Colonic mucosa (tissue), 4 donors: ENCODE measurements around the gene GTPBP3. TPM values are rescaled to one million over a fixed set of nuclear protein-coding genes. Genes with fewer than 3 reads are reported as not detected.

Experiments
- DNase-seq: peaks from one replicate; pipeline ENCODE4 v3.0.0-alpha.2; 2020
- H3K27ac ChIP-seq: fragments of 200-600 bp; one replicate; pipeline ENCODE4 v1.8.0; 2021
- H3K27me3 ChIP-seq: fragments of 200-600 bp; one replicate; pipeline ENCODE4 v1.8.0; 2021
- H3K36me3 ChIP-seq: fragments of 200-600 bp; one replicate; pipeline ENCODE4 v1.8.0; 2021
- H3K4me1 ChIP-seq: fragments of 200-600 bp; one replicate; pipeline ENCODE4 v1.8.0; 2021; ENCODE audit warnings: mild to moderate bottlenecking
- H3K4me3 ChIP-seq: fragments of 200-600 bp; one replicate; pipeline ENCODE4 v1.8.0; 2021
- H3K9ac ChIP-seq, 2 donors: one replicate each; pipeline ENCODE4 v1.7.0; 2013; ENCODE audit warnings: control low read depth in 2 of 2, low read depth in 2 of 2, low read length in 2 of 2
- H3K9me3 ChIP-seq: fragments of 200-600 bp; one replicate; pipeline ENCODE4 v1.8.0; 2021
- intact Hi-C: fragments of 100-400 bp; cut with DNase I; formaldehyde crosslinking; loops from one replicate; pipeline ENCODE4 v1.14.1; 2022
- total RNA-seq, 2 donors: library from RNA; stranded (reverse); fragmentation: NEBNext Ultra II Directional in 1 of 2; extraction: Animal tissue kit (Norgen Biotek cat#: 25700) in 1 of 2; gene quantifications; one replicate each; pipeline ENCODE4 v1.2.1, GENCODE V29; 2021
- TF ChIP-seq, protein P1 (sequence below): fragments of 200-600 bp; IDR thresholded peaks from one replicate; pipeline ENCODE4 v1.8.0; 2022; ENCODE audit warnings: antibody characterized with exemption, mild to moderate bottlenecking
- donor health status: healthy.
- donor health status: DM: no; HTN: no; CAD: no.
- donor health status: DM: no; HTN: no; CAD: no.

Gene GTPBP3
- total RNA-seq, 2 donors from 2014 or later, result 15.4 to 26.9 TPM

DNA sequence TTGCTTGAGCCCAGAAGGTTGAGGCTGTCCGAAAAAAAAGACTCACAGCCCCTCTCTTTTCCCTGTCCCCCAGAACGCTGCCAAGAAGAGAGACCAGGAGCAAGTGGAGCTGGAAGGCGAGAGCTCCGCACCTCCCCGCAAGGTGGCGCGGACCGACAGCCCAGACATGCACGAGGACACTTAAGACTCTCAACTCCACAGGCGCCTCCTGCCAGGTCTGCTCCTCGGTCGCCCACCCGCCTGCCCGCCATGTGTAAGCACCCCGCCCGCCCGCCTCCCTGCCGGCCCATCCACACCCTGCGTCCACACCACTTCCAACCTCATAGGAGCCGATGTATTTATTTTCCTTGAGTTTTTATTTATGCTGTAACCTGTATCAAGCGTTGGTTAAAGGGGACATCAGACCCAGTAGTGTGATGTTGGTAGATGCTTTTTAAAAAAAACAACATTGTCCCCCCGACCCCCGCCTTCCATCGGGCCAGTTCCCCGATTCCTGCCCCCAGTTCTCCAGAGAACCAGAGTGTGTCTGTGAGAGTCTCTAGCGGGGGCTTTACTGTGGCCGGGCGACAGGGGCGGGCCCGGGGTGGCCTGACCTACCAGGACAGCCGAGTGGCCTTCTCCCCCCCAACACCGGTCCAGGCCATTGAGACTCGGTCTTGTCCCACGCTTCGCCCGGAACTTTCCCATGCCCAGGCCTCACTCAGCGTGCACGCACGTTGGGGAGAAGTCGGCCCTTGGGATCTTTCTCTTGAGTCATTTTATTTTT, 17.7 kb upstream of the GTPBP3 start:
- DNase-seq, result no peak

DNA sequence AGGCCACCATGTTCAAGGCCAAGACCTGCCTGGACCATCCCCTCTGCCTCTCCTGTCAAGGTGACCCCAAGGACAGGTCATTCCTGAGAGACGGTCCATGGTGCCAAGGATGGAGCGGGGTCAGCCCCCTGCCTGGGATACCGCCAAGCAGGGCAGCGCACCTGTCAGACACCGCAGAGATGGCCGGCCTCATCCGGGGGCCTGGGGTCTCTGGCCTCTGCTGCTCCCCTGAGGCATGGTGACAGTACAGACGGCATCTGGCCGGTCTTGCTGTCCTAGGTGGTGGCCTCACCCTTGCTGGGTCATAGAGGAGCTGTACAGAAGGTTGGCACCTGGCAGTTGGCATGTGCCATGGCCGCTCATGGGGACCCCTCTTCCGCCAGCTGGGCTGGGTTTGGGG, 16.9 kb upstream of the GTPBP3 start:
- peaks cover 15% of the 10 kb centered on the region for H3K36me3 ChIP-seq
- DNase-seq, result no peak
- intact Hi-C loops, result no loop called here
- TF ChIP-seq, protein P1, sequence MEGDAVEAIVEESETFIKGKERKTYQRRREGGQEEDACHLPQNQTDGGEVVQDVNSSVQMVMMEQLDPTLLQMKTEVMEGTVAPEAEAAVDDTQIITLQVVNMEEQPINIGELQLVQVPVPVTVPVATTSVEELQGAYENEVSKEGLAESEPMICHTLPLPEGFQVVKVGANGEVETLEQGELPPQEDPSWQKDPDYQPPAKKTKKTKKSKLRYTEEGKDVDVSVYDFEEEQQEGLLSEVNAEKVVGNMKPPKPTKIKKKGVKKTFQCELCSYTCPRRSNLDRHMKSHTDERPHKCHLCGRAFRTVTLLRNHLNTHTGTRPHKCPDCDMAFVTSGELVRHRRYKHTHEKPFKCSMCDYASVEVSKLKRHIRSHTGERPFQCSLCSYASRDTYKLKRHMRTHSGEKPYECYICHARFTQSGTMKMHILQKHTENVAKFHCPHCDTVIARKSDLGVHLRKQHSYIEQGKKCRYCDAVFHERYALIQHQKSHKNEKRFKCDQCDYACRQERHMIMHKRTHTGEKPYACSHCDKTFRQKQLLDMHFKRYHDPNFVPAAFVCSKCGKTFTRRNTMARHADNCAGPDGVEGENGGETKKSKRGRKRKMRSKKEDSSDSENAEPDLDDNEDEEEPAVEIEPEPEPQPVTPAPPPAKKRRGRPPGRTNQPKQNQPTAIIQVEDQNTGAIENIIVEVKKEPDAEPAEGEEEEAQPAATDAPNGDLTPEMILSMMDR, result no peak
- no peaks in the 10 kb centered on the region for H3K27me3 ChIP-seq
- H3K4me3 ChIP-seq, result no peak overlapping the region
- H3K27ac ChIP-seq, result no peak overlapping the region
- H3K9me3 ChIP-seq, result no peaks in the 10 kb centered on the region
- H3K4me1 ChIP-seq, result no peaks in the 10 kb centered on the region
- H3K9ac ChIP-seq, result no peak overlapping the region

More for the DNA sequence above, 17.7 kb upstream of the GTPBP3 start:
- Histone ChIP-seq H3K36me3 (peaks cover 18% of the 10 kb centered on the region), H3K27me3 (no peaks in the 10 kb centered on the region), H3K4me1 (no peaks in the 10 kb centered on the region), H3K27ac (no peak overlapping the region), H3K4me3 (no peak overlapping the region), H3K9me3 (no peaks in the 10 kb centered on the region), H3K9ac (no peak overlapping the region)
- TF ChIP-seq, protein P1, result no peak
- intact Hi-C loops, result no loop called here

DNA sequence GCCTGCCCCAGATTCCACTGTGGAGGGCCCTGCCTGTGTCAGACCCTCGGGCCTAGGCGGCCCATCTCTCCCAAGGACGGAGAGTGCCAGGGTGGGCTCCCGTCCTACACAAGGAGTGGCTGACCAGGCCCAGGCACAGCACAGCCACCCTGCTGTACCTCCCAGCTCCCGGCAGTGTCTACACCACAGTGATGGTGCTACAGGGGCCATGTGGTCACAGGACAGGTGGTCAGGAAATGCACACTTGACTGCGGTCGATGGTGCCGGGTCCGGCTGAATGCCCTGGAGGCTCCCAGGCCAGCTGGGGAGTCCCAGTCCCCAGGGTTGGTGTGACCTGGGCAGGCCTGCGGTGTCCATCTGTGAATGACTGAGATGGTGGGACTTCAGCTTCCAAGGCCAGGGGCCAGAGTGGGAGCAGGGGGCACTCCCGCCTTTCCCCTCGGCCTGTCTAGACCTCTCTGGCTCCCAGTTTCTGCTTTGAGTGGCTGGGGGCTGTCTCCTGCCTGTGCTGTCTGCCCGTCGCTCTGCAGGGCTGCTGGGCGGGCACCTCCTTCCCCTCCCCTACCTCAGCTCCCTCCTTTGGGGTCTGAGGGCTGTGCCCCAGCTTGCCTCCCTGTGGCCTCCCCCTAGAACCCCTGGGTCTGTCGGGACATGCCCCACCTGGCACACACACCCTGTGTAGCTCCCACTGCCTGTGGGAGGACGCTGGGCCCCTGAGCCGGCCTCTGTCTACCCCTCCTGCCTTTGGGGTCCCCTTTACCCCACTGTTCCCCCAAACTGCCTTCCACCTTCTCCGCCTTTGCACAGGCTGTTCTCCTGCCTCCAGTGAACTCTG, 15.5 kb upstream of the GTPBP3 start:
- TF ChIP-seq, protein P1, result no peak
- Histone ChIP-seq H3K27ac (no peak overlapping the region), H3K9ac (no peak overlapping the region), H3K36me3 (peaks cover 15% of the 10 kb centered on the region), H3K4me1 (no peaks in the 10 kb centered on the region), H3K4me3 (no peak overlapping the region), H3K9me3 (no peaks in the 10 kb centered on the region), H3K27me3 (no peaks in the 10 kb centered on the region)
- intact Hi-C loops, result no loop called here
- DNase-seq, result no peak

DNA sequence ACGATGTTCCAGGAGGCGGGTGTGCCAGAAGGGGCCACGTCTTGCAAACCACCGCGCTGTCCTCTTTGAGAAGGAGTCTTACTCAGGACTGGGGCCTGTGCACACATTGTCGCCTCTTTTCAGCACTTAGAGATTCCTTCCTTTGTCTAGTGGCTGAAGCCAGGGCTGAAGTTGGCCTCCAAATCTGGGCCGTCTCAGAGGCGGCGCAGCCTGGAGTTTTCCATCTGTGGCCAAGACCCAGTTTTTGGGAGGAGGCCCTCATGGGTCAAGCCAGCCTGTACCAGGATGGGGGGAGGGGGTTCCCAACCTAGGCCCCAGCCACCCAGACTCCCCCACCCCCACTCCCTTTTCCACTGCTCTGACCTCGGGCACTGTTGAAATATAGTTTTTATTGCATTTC, 14.5 kb upstream of the GTPBP3 start:
- intact Hi-C loops, result no loop called here
- H3K27me3 ChIP-seq, result no peaks in the 10 kb centered on the region
- H3K4me1 ChIP-seq, result peaks cover 3% of the 10 kb centered on the region
- TF ChIP-seq, protein P1, result no peak
- DNase-seq, result peak; percentile 34
- no peak overlapping the region for H3K9ac ChIP-seq
- H3K9me3 ChIP-seq, result no peaks in the 10 kb centered on the region
- H3K36me3 ChIP-seq, result peaks cover 15% of the 10 kb centered on the region
- no peak overlapping the region for H3K27ac ChIP-seq
- no peak overlapping the region for H3K4me3 ChIP-seq

DNA sequence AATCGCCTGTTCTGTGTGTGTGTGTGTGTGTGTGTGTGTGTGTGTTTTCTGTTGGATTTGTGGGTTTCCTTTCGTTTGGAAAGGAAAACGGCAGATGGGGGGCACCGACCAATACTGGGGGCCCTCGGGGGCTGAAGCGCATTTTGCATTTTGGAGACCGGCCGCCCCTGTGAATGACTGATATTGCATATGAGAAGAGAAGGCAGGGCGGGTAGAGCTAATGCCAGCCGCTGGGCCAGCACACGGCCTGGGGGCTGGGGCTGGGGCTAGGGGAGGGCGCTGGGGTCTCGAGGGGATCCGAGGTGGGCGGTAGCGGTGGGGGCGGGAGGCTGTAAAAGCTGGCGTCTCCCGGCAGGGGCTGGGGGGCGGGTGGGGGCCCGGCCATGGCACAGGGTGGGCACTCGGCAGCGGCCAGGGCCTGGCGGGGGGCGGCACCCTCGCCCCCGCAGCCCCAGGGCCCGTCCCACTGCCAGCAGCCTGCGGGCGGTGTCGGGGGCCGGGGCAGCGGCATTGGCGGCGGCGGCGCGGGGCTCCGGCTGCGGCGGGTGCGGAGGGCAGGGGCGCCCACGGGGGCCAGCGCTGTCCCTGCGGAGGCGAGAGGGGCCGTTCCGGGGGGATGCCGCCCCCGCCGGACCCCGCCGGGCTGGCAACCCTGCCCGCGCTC, 13.9 kb upstream of the GTPBP3 start:
- intact Hi-C loops, result no loop called here
- no peak overlapping the region for H3K9ac ChIP-seq
- no peak for DNase-seq
- H3K36me3 ChIP-seq, result peaks cover 15% of the 10 kb centered on the region
- H3K4me1 ChIP-seq, result peaks cover 3% of the 10 kb centered on the region
- no peak overlapping the region for H3K27ac ChIP-seq
- no peak overlapping the region for H3K4me3 ChIP-seq
- no peaks in the 10 kb centered on the region for H3K9me3 ChIP-seq
- H3K27me3 ChIP-seq, result no peaks in the 10 kb centered on the region
- TF ChIP-seq, protein P1, result no peak
